GM04504 (cell line): ENCODE measurements around the gene DUSP14.

Experiments
- DNase-seq: peaks from one replicate; pipeline ENCODE4 v3.0.0-alpha.2; 2012; ENCODE audit warnings: low read depth

DUSP14 gene

DNA sequence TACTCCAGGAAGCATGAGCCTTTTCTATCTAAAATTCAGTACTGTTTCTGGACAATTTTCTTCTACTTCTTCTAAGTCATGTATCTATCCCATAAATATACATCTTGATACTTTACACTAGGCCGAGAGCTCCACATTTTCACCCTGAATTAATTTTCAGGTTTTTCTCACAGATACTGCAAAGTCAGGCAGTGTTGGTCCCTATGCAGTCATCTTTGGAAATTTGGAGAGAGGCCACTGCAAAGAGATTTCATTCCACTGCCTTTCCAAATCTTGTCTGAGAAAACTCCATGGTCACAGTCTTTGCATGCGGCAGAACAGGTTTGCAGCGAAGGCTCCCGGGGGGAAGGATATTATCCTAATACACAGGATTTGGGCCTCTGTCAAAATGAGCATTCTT, 28.2 kb downstream of the DUSP14 start:
- no peak for DNase-seq

DNA sequence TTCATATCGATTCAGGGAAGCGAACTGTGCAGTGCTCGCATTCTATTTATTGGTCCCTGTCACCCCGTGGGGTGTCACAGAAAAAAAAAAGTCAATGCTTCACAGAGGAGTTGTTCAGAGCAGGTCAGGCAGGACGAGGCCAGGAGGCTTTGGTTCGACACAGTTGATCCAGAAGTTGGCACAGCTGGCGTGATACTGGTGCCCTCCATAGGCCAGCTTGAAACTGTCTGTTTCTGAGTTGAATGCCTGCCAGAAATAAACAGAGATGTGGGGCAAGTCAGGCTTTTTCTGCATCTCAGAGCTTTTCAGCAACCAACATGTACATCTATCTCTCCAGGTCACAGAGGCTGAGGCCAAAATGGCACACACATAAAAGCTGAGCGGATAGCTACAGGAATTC, 29.1 kb downstream of the DUSP14 start:
- no peak for DNase-seq

DNA sequence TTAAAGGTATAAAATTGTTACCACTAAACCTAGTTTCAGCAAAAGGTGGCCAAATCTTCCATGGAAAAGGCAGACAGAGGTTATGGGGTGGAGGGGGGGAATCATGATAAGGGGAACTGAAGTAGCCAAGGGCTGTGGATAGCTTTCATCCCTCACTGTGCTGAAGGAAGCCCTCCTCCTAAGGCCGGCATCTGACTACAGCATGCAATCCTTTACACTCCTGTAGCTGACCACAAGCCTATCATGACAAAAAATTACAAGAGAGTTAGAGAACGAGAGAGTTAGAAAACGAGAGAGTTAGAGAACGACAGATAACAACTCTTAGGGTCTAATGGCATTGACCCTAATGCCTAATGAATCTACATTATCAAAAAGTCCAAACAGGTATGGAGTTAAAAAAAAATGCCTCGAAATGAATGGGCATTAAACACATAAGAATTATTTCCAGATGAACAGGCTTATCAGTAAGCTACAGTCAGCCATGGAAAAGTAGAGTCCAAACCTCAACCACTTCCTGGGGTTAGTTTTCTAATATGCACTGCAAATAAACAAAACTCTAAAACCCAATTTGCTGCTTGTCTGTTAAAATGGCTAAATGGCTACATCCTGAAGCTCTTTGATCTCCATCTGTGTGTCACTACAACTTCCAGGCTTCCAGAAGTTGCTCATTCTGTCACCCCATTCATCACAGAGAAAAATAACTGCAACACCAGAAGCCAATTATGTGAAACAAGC, 29.7 kb downstream of the DUSP14 start:
- DNase-seq: no peak

DNA sequence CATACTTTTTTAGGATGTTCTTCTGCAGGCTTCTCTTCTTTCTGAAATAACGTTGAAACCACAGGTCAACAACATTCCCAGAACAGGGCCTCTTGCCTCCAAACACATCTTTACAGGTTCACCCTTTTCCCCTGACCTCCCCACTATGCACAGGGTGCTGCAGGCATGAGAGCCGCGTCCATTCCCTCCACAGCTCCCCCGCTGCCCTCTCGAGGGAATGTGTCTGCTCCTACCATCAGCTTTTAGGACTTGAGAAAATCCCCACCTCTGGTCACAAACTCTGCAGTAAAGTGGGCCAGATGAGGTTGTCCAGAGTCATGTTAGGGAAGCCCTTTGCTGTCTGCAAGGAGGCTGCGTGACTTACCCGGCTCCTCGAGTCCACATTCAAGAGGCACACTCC, 30.5 kb downstream of the DUSP14 start:
- no peak for DNase-seq

GRCh38 chr17:37521821-37522220, 32.1 kb downstream of the DUSP14 start:
- no peak for DNase-seq

GRCh38 chr17:37523715-37524219, 34.1 kb downstream of the DUSP14 start:
- DNase-seq: no peak

GRCh38 chr17:37527249-37527851, 37.7 kb downstream of the DUSP14 start:
- peak; percentile 24 for DNase-seq

- DNase-seq: no peak
Observed at GRCh38 chr17:37530420-37530819, 40.7 kb downstream of the DUSP14 start.

GRCh38 chr17:37532756-37533155, 43.1 kb downstream of the DUSP14 start:
- no peak for DNase-seq

DNA sequence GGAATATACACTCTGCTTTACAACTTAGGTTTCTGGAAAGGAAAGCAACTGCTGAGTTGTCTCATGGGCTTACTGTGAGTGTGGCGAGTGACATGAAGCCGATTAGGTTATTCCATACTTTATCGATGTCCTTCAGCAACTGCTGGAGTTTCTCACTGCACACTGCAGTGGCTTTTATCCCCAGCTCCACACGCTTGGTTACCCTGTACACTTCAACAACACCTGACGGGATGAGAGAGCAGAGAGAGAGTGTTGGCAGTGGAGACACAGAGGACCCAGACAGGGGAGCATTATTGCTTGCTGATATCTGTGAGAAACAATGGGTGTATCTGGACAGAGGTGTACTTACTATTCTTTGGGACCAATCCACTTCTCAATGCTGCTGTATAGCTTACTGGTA, 46.2 kb downstream of the DUSP14 start:
- DNase-seq: no peak

- DNase-seq: no peak
Observed at GRCh38 chr17:37538981-37539659, 49.4 kb downstream of the DUSP14 start.

DNA sequence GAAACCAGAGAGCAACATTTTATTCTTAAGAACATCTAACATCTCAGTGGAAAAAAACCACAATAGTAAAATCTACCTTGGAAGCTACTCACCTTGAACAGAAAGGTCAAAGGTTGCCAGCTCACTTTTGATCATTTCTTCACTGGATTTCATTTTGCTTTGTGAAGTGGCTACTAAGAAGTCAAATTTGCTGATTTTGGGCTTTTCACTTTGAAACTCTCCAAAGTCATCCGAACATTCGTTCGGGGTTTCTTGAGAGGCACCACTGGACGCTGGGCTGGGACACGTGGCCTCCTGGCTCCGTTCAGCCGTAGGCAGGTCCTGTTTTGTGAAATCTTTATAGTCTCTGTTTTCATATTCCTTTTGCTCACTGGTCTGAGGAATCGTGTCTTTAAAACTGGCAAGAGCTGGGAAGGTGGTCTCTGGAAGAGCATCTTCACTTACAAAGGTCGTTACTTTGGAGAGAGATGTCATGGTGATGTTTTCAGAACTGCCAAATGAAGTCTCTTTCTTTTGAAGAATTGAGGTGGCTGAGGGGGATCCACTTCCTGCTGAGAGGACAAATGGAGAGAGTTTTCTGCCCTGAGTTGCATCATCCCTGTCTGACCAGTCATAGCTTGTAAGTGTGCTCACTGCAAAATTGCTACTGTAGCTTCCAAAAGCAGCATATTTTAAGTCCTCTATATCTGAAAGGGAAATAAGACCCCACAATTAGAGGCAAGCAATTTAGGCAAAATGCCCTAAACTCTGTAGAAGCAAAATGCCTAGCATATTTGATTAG, 52.4 kb downstream of the DUSP14 start:
- DNase-seq: peak; percentile 38

- peak; percentile 32 for DNase-seq
Observed at GRCh38 chr17:37543637-37544052, 54.0 kb downstream of the DUSP14 start.

GRCh38 chr17:37545486-37545885, 55.8 kb downstream of the DUSP14 start:
- no peak for DNase-seq

DNA sequence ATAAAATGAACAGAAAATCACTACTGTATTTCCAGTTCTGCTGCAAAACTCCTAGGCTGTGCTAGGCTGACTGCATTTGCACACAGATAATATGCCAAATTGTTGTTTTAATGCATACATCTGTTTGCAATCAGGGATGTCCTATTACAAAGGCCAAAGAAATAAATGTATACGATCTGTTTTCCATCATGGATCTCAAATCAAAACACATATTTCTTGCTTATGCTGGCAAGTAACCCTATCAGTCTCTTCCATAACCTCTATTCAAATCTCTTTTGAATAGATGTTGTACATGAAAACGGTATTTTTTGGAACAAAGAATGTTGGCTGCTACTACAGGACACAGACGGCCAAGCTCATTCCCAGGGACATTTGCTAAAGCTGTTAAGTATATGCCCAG, 56.6 kb downstream of the DUSP14 start:
- no peak for DNase-seq

GRCh38 chr17:37547986-37548385, 58.3 kb downstream of the DUSP14 start:
- no peak for DNase-seq

- no peak for DNase-seq
Observed at GRCh38 chr17:37551788-37552187, 62.1 kb downstream of the DUSP14 start.

- no peak for DNase-seq
Observed at GRCh38 chr17:37553401-37553966, 63.8 kb downstream of the DUSP14 start.

GRCh38 chr17:37555386-37555785, 65.7 kb downstream of the DUSP14 start:
- DNase-seq: no peak

DNA sequence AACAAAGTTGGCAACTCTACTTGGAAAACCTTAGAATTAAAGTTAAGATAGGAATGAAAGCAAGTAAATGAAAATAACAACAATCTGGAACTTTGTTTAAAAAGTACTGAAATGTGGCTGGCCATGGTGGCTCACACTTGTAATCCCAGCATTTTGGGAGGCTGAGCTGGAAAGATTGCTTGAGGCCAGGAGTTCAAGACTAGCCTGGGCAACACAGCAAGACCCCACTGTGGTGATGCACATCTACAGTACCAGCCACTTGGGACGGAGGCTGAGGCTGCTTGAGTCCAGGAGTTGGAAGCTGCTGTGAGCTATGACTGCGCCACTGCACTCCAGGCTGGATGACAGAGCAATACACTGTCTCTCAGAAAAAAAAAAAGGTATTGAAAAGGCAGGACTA, 67.8 kb downstream of the DUSP14 start:
- no peak for DNase-seq

GRCh38 chr17:37558299-37558698, 68.6 kb downstream of the DUSP14 start:
- no peak for DNase-seq
